ENCODE results near the gene PRIMA1. TPM values are rescaled to one million over a fixed set of nuclear protein-coding genes. Genes with fewer than 3 reads are reported as not detected.

The PRIMA1 gene
- total and polyA plus RNA-seq, 8 donors = 1.2 to 9.9 (median 4.9) TPM

GRCh38 chr14:93676416-93676958 is 111.8 kb downstream of the PRIMA1 start:
- Histone ChIP-seq H3K27ac (no peak overlapping the region), H3K9me3 (no peaks in the 10 kb centered on the region), H3K27me3 (no peaks in the 10 kb centered on the region), H3K4me3 (no peak overlapping the region), H3K4me1 (no peaks in the 10 kb centered on the region), H3K36me3 (no peaks in the 10 kb centered on the region)
- DNase-seq = no peak
- intact Hi-C loops (cut with DNase I; ENCODE audit: low total_unique reads) = no loop called here
- TF ChIP-seq CTCF (IDR thresholded peaks at IDR 0.05) (no peak), POLR2A (IDR thresholded peaks at IDR 0.05) (no peak), POLR2AphosphoS5 (IDR thresholded peaks at IDR 0.05) (no peak), EP300 (IDR thresholded peaks at IDR 0.05) (no peak)
- WGBS, 5 donors = 84 to 95% (median 86%) methylated on average over 2 of the region's 2 CpGs

- no peaks in the 10 kb centered on the region for H3K27me3 ChIP-seq
- no peak overlapping the region for H3K4me3 ChIP-seq
- intact Hi-C loops (cut with DNase I; ENCODE audit: low total_unique reads) = no loop called here
- DNase-seq = no peak
- TF ChIP-seq POLR2AphosphoS5 (IDR thresholded peaks at IDR 0.05) (no peak), POLR2A (IDR thresholded peaks at IDR 0.05) (no peak), EP300 (IDR thresholded peaks at IDR 0.05) (no peak), CTCF (IDR thresholded peaks at IDR 0.05) (no peak)
- H3K4me1 ChIP-seq = no peaks in the 10 kb centered on the region
- no peak overlapping the region for H3K27ac ChIP-seq
- H3K36me3 ChIP-seq = no peaks in the 10 kb centered on the region
- no peaks in the 10 kb centered on the region for H3K9me3 ChIP-seq
Measured at GRCh38 chr14:93675651-93676050, 112.6 kb downstream of the PRIMA1 start.

GRCh38 chr14:93674343-93674742 is 113.9 kb downstream of the PRIMA1 start:
- no peaks in the 10 kb centered on the region for H3K27me3 ChIP-seq
- DNase-seq = no peak
- no peak overlapping the region for H3K4me3 ChIP-seq
- no peaks in the 10 kb centered on the region for H3K4me1 ChIP-seq
- TF ChIP-seq POLR2AphosphoS5 (IDR thresholded peaks at IDR 0.05) (no peak), POLR2A (IDR thresholded peaks at IDR 0.05) (no peak), EP300 (IDR thresholded peaks at IDR 0.05) (no peak), CTCF (IDR thresholded peaks at IDR 0.05) (no peak)
- no peak overlapping the region for H3K27ac ChIP-seq
- no peaks in the 10 kb centered on the region for H3K9me3 ChIP-seq
- no peaks in the 10 kb centered on the region for H3K36me3 ChIP-seq
- intact Hi-C loops (cut with DNase I; ENCODE audit: low total_unique reads) = no loop called here
- 82 to 100% (median 94%) methylated on average over 1 of the region's 1 CpG for WGBS, 5 donors

GRCh38 chr14:93669632-93670031 is 118.7 kb downstream of the PRIMA1 start:
- Histone ChIP-seq H3K4me3 (no peak overlapping the region), H3K36me3 (no peaks in the 10 kb centered on the region), H3K9me3 (peaks cover 0 to 17% (median 13%) of the 10 kb centered on the region in 4 donors), H3K27ac (no peak overlapping the region), H3K4me1 (no peaks in the 10 kb centered on the region), H3K27me3 (no peaks in the 10 kb centered on the region)
- intact Hi-C loops (cut with DNase I; ENCODE audit: low total_unique reads) = loop anchor here (10.0 kb wide), 1 partner anchor 125 kb away; no protein-coding TSS in a partner anchor
- DNase-seq = no peak
- 52 to 72% (median 56%) methylated on average over 4 of the region's 4 CpGs for WGBS, 5 donors
- no peak for TF ChIP-seq EP300 (IDR thresholded peaks at IDR 0.05)

Other genes with a start within 250 kb of the PRIMA1 start
- not detected for gene FAM181A, start 138.9 kb upstream of the PRIMA1 start, total RNA-seq
- gene FAM181A, start 138.9 kb upstream of the PRIMA1 start, polyA plus RNA-seq = not detected
- gene ASB2, start 188.1 kb upstream of the PRIMA1 start, total RNA-seq = 100 to 1,000 TPM in 1 of 5 donors, 10 to 100 TPM in 3, 1 to 10 TPM in 1; 9.6 to 199 (median 34.8) TPM
- 10 to 100 TPM in 1 of 3 donors, 1 to 10 TPM in 2; 2.0 to 17.1 (median 2.2) TPM for gene ASB2, start 188.1 kb upstream of the PRIMA1 start, polyA plus RNA-seq
- gene CCDC197, start 208.8 kb upstream of the PRIMA1 start, total RNA-seq = not detected
- gene CCDC197, start 208.8 kb upstream of the PRIMA1 start, polyA plus RNA-seq = not detected
- 1 to 10 TPM in 1 of 5 donors, under 1 TPM in 2, not detected in 2; 0.45 to 4.1 (median 0.92) TPM for gene OTUB2, start 237.9 kb upstream of the PRIMA1 start, total RNA-seq
- gene OTUB2, start 237.9 kb upstream of the PRIMA1 start, polyA plus RNA-seq = under 1 TPM; 0.46 to 0.75 (median 0.50) TPM

Data from stomach (tissue), 9 donors.